H1 (cell line): ENCODE results near the gene ACOT11.

ENCODE experiments used
- CHD2 ChIP-seq: IDR thresholded peaks from 2 replicates; pipeline ENCODE4 v1.6.1; 2012; ENCODE audit warnings: low read length, improper control_type of control experiment
- CREB1 ChIP-seq: IDR thresholded peaks from 2 replicates; pipeline ENCODE4 v1.6.1; 2012; ENCODE audit warnings: inconsistent platforms
- CTCF ChIP-seq, 3 experiments: IDR thresholded peaks; 1 replicate in 2 of 3; 2 replicates in 1 of 3; pipeline versions ENCODE4 v1.5.1 to v1.6.1; 2011; ENCODE audit warnings: low read length in 3 of 3, mild to moderate bottlenecking in 3 of 3, inconsistent platforms in 2 of 3, low read depth in 1 of 3, moderate library complexity in 1 of 3; ENCODE audit not compliant: insufficient read depth in 1 of 3; ENCODE audit errors: control extremely low read depth in 1 of 3
- E2F6 ChIP-seq: IDR thresholded peaks from 2 replicates; pipeline ENCODE4 v1.6.1; 2012; ENCODE audit warnings: inconsistent platforms
- GTF2F1 ChIP-seq: IDR thresholded peaks from 2 replicates; pipeline ENCODE4 v1.6.1; 2012; ENCODE audit warnings: low read depth, low read length, improper control_type of control experiment, borderline replicate concordance
- HDAC6 ChIP-seq: IDR thresholded peaks from one replicate; pipeline ENCODE4 v1.7.1; 2012; ENCODE audit warnings: low read depth, mild to moderate bottlenecking, inconsistent platforms, low read length, moderate library complexity
- MAFK ChIP-seq: IDR thresholded peaks from 2 replicates; pipeline ENCODE4 v1.6.1; 2012; ENCODE audit warnings: low read depth, mild to moderate bottlenecking, improper control_type of control experiment, low read length
- TAF1 ChIP-seq: IDR thresholded peaks from 2 replicates; pipeline ENCODE4 v1.6.1; 2011; ENCODE audit warnings: mild to moderate bottlenecking, low read depth, low read length
- TAF7 ChIP-seq: optimal IDR thresholded peaks from 2 replicates; pipeline ENCODE3; 2011; ENCODE audit warnings: low read depth, mild to moderate bottlenecking, inconsistent platforms, low read length, moderate library complexity, borderline replicate concordance
- USF2 ChIP-seq: IDR thresholded peaks from 2 replicates; pipeline ENCODE4 v1.6.1; 2011; ENCODE audit warnings: low read length, improper control_type of control experiment
- YY1 ChIP-seq: IDR thresholded peaks from 2 replicates; pipeline ENCODE4 v1.6.1; 2011; ENCODE audit warnings: low read depth, mild to moderate bottlenecking, low read length

DNA sequence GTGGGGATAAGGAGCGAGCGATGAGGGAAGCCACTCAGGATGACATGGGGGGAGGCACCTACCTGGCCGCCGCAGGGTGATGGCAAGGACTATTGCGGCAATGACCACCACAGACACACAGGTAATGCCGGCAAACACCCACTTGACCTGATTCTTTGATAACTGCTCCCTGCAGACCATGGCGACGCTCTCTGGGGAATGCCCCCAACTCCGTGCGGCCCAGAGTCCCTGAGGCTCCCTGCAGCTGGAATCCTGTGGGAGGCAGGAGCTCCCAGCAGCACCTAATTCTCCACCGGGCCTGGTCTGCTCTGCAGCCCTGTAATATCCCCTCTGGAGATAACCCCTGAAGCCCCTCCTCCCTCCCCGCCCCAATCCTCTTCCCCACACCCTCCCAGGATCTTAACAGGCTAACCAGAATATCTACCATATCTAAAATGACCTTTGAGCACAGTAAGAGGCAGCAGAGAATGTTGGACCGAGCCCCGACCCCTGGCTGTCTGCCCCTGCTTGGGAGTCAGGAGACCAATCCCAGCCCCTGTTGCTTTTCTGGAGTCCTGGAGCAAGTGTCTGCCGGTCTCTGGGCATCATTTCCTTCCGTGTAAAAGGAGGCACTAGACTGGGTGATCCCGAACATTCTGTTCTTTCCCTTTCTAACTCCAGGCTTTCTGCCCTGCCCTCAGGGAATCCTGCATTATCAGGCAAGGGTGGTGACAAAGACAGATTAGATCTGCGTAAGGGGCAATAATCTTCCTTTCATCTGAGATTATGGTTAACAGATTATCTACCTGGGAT lies 75.4 kb downstream of the ACOT11 start, which contains the start of gene FAM151A:
- no peak for TF ChIP-seq CTCF (IDR thresholded peaks at IDR 0.05; ENCODE audit: control extremely low read depth in 1 of 3, insufficient read depth in 1 of 3, low read depth in 1 of 3, low read length in 3 of 3)
- TF ChIP-seq TAF1 = no peak
- TF ChIP-seq CHD2 = no peak
- no peak for TF ChIP-seq TAF7
- TF ChIP-seq GTF2F1 = no peak
- TF ChIP-seq MAFK = no peak
- TF ChIP-seq USF2 = no peak
- TF ChIP-seq HDAC6 = no peak
- TF ChIP-seq YY1 = no peak
- TF ChIP-seq E2F6 = no peak
- no peak for TF ChIP-seq CREB1
